HCT116 (cell line): ENCODE results near the gene INSYN1. TPM values are rescaled to one million over a fixed set of nuclear protein-coding genes. Genes with fewer than 3 reads are reported as not detected.

ENCODE experiments used
- ATAC-seq: fragments of 200-7000 bp; cut with Tn5 transposase; 2 replicates; pipeline ENCODE4 v1.9.1; 2020; ENCODE audit warnings: mild to moderate bottlenecking, moderate library complexity
- BruUV-seq: library from RNA; stranded (reverse); fragments of 400-500 nt; replicated peaks from 2 replicates; lab custom pipeline; 2021; lab: Mats Ljungman, UMichigan
- CTCF ChIA-PET: fragments of 300-600 bp; sonication (Branson Sonifier 250); formaldehyde crosslinking; loops from one replicate; lab custom pipeline; 2021; ENCODE audit warnings: antibody characterized with exemption; lab: Charles Lee
- POLR2A ChIA-PET: fragments of 300-600, 350-600 bp; sonication (Branson Sonifier 250); formaldehyde crosslinking; loops from one replicate; lab custom pipeline; 2021; ENCODE audit warnings: antibody characterized with exemption; lab: Charles Lee
- RAD21 ChIA-PET, 2 experiments: fragments of 300-600 bp; sonication (Branson Sonifier 250); formaldehyde crosslinking; loops; one replicate each; lab custom pipeline; 2023; ENCODE audit warnings: low total read pairs in 2 of 2; ENCODE audit not compliant: uncharacterized antibody in 2 of 2, unreplicated experiment in 2 of 2, low non-redundant PET in 1 of 2; lab: Charles Lee
- DNase-seq: peaks from one replicate; pipeline ENCODE4 v3.0.0-alpha.2; 2010; ENCODE audit warnings: low read depth, low spot score
- H2AFZ ChIP-seq: fragments of 200-600 bp; shearing (Covaris generic), sonication (generic); 2 replicates; pipeline ENCODE4 v1.6.1; 2017; ENCODE audit warnings: low read depth, mixed run types, mixed read lengths, antibody characterized with exemption, low read length; ENCODE audit not compliant: poor library complexity, severe bottlenecking
- H3K27ac ChIP-seq: 2 replicates; pipeline ENCODE4 v1.5.1; 2012; ENCODE audit warnings: low read depth, low read length
- H3K27me3 ChIP-seq: fragments of 200-600 bp; sonication (generic); 2 replicates; pipeline ENCODE4 v1.6.1; 2016; ENCODE audit warnings: mixed run types, low read length, mixed read lengths; ENCODE audit not compliant: insufficient read depth
- H3K36me3 ChIP-seq, 2 experiments: fragments of 200-500 bp in 1 of 2; fragments of 200-600 bp in 1 of 2; sonication (Bioruptor generic) in 1 of 2; sonication (generic) in 1 of 2; 2 replicates each; pipeline versions ENCODE4 v1.5.1 to v1.6.1; 2014 to 2016; ENCODE audit warnings: low read length in 2 of 2, inconsistent platforms in 1 of 2, mixed read lengths in 1 of 2, mixed run types in 1 of 2; ENCODE audit not compliant: insufficient read depth in 2 of 2, control insufficient read depth in 1 of 2
- H3K4me1 ChIP-seq, 2 experiments: fragments of 200-600 bp in 1 of 2; sonication (generic) in 1 of 2; 2 replicates each; pipeline versions ENCODE4 v1.5.1 to v1.6.1; 2012 to 2017; ENCODE audit warnings: low read length in 2 of 2, inconsistent platforms in 1 of 2, mild to moderate bottlenecking in 1 of 2, mixed read lengths in 1 of 2, mixed run types in 1 of 2, moderate library complexity in 1 of 2; ENCODE audit not compliant: insufficient read depth in 2 of 2, control insufficient read depth in 1 of 2
- H3K4me2 ChIP-seq: fragments of 200-600 bp; sonication (generic); 2 replicates; pipeline ENCODE4 v1.6.1; 2017; ENCODE audit warnings: mixed run types, low read length, mixed read lengths
- H3K4me3 ChIP-seq, 2 experiments: fragments of 200-600 bp in 1 of 2; sonication (generic) in 1 of 2; replicated peaks in 1 of 2; 2 replicates each; pipeline ENCODE4 v1.5.1; 2011 to 2016; ENCODE audit warnings: low read length in 2 of 2, control low read depth in 1 of 2, low read depth in 1 of 2, mild to moderate bottlenecking in 1 of 2, mixed read lengths in 1 of 2, mixed run types in 1 of 2
- H3K79me2 ChIP-seq: fragments of 200-600 bp; sonication (generic); 2 replicates; pipeline ENCODE4 v1.6.1; 2017; ENCODE audit warnings: mild to moderate bottlenecking, mixed run types, low read length, moderate library complexity, mixed read lengths; ENCODE audit not compliant: insufficient read depth
- H3K9ac ChIP-seq: fragments of 200-600 bp; sonication (generic); 2 replicates; pipeline ENCODE4 v1.6.1; 2016; ENCODE audit warnings: low read length, mixed read lengths
- H3K9me2 ChIP-seq: fragments of 200-600 bp; sonication (generic), shearing (Covaris generic); 2 replicates; pipeline ENCODE4 v1.6.1; 2017; ENCODE audit warnings: mixed run types, mild to moderate bottlenecking, moderate library complexity; ENCODE audit not compliant: insufficient read depth
- H3K9me3 ChIP-seq, 2 experiments: fragments of 200-500 bp in 1 of 2; fragments of 200-600 bp in 1 of 2; sonication (Bioruptor generic) in 1 of 2; sonication (generic) in 1 of 2; 2 replicates each; pipeline ENCODE4 v1.6.1; 2014 to 2017; ENCODE audit warnings: low read length in 2 of 2, mixed read lengths in 2 of 2, inconsistent platforms in 1 of 2, low read depth in 1 of 2, mild to moderate bottlenecking in 1 of 2, mixed run types in 1 of 2, moderate library complexity in 1 of 2; ENCODE audit not compliant: control insufficient read depth in 1 of 2, insufficient read depth in 1 of 2
- H4K20me1 ChIP-seq: fragments of 200-600 bp; sonication (generic), shearing (Covaris generic); 2 replicates; pipeline ENCODE4 v1.6.1; 2017; ENCODE audit warnings: mixed run types, mild to moderate bottlenecking, moderate library complexity; ENCODE audit not compliant: insufficient read depth
- CBX3 ChIP-seq: IDR thresholded peaks from 2 replicates; pipeline ENCODE4 v1.6.1; 2012; ENCODE audit warnings: low read depth
- SIN3A ChIP-seq: IDR thresholded peaks from 2 replicates; pipeline ENCODE4 v1.6.1; 2012; ENCODE audit warnings: low read depth
- SRF ChIP-seq: IDR thresholded peaks from 2 replicates; pipeline ENCODE4 v1.6.1; 2012; ENCODE audit warnings: low read depth
- YY1 ChIP-seq: IDR thresholded peaks from 2 replicates; pipeline ENCODE4 v1.6.1; 2011; ENCODE audit warnings: low read length, low read depth, moderate library complexity, mild to moderate bottlenecking; ENCODE audit not compliant: insufficient replicate concordance; ENCODE audit errors: extremely low read depth
- ZFX ChIP-seq: fragments of 450-650 bp; IDR thresholded peaks from 2 replicates; pipeline ENCODE4 v1.6.1; 2017
- intact Hi-C: fragments of 100-400 bp; cut with micrococcal nuclease; formaldehyde crosslinking; loops from 2 replicates; pipeline ENCODE4 v1.10.0; 2022
- total RNA-seq: library from RNA; stranded (reverse); gene quantifications from one replicate; pipeline ENCODE4 v1.2.1, GENCODE V29; 2021; ENCODE audit not compliant: unreplicated experiment
- TF ChIP-seq, protein P1 (sequence below), 3 experiments: fragments of 200-600 bp in 1 of 3; sonication (generic) in 1 of 3; IDR thresholded peaks in 2 of 3; conservative IDR thresholded peaks in 1 of 3; 2 replicates each; pipeline ENCODE4 v1.5.1; 2012 to 2017; ENCODE audit warnings: low read depth in 2 of 3, low read length in 2 of 3, antibody characterized with exemption in 1 of 3, borderline replicate concordance in 1 of 3, control low read depth in 1 of 3, mild to moderate bottlenecking in 1 of 3, mixed read lengths in 1 of 3, mixed run types in 1 of 3, moderate library complexity in 1 of 3; ENCODE audit not compliant: insufficient read depth in 1 of 3
- TF ChIP-seq, protein P2 (sequence below): IDR thresholded peaks from 2 replicates; pipeline ENCODE4 v1.6.1; 2012; ENCODE audit warnings: low read depth

Gene INSYN1
- total RNA-seq, 1 experiment from 2014 or later, result 2.0 TPM

DNA sequence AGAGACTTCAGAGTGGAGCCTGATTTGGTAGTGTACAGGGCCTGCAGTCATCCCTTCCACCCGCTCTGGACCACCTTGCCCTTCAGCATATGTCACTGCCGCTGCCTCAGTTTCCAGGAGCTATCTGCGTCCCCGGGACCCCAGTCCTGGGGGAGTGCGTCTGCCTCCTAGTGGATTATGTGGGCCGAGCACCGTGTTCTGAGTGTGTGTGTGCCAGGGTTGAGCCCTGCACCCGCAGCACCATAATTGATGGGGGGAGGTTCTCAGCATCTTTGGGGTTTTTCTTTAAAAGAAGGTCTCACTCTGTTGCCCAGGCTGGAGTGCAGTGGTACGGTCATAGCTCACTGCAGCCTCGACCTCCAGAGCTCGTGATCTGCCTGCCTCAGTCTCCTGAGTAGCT is 35.3 kb downstream of the INSYN1 start:
- Histone ChIP-seq H3K9me3 (no peaks in the 10 kb centered on the region), H3K9ac (no peak overlapping the region), H3K4me1 (no peaks in the 10 kb centered on the region), H3K27ac (no peak overlapping the region), H3K36me3 (peaks cover 0 to 4% of the 10 kb centered on the region in 2 experiments; a peak in 1 of 4 replicates), H3K9me2 (no peaks in the 10 kb centered on the region), H3K4me2 (no peak overlapping the region), H2AFZ (no peak overlapping the region), H3K27me3 (no peaks in the 10 kb centered on the region), H3K4me3 (no peak overlapping the region), H4K20me1 (no peaks in the 10 kb centered on the region), H3K79me2 (no peaks in the 10 kb centered on the region)
- ChIA-PET RAD21 (no interaction called here), CTCF (interaction anchor here (1.3 to 1.4 kb wide), 2 partner anchors 12 to 81 kb away, joined by 3 to 4 read pairs; no protein-coding TSS in a partner anchor), POLR2A (no interaction called here)
- peak; percentile 42; the same call in 1 of the 2 replicates for ATAC-seq
- no TSS peak for BruUV-seq
- intact Hi-C loops, result no loop called here
- DNase-seq, result no peak
- TF ChIP-seq, protein P1, sequence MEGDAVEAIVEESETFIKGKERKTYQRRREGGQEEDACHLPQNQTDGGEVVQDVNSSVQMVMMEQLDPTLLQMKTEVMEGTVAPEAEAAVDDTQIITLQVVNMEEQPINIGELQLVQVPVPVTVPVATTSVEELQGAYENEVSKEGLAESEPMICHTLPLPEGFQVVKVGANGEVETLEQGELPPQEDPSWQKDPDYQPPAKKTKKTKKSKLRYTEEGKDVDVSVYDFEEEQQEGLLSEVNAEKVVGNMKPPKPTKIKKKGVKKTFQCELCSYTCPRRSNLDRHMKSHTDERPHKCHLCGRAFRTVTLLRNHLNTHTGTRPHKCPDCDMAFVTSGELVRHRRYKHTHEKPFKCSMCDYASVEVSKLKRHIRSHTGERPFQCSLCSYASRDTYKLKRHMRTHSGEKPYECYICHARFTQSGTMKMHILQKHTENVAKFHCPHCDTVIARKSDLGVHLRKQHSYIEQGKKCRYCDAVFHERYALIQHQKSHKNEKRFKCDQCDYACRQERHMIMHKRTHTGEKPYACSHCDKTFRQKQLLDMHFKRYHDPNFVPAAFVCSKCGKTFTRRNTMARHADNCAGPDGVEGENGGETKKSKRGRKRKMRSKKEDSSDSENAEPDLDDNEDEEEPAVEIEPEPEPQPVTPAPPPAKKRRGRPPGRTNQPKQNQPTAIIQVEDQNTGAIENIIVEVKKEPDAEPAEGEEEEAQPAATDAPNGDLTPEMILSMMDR (IDR thresholded peaks at IDR 0.05 in 2 of 3, conservative IDR thresholded peaks at IDR 0.05 in 1 of 3; ENCODE audit: borderline replicate concordance in 1 of 3, insufficient read depth in 1 of 3, low read depth in 2 of 3, low read length in 2 of 3), result peak in 2 of 3 experiments; percentile 41 to 46; a peak in 4 of 6 replicates
- TF ChIP-seq CBX3, result no peak
- TF ChIP-seq, protein P2, sequence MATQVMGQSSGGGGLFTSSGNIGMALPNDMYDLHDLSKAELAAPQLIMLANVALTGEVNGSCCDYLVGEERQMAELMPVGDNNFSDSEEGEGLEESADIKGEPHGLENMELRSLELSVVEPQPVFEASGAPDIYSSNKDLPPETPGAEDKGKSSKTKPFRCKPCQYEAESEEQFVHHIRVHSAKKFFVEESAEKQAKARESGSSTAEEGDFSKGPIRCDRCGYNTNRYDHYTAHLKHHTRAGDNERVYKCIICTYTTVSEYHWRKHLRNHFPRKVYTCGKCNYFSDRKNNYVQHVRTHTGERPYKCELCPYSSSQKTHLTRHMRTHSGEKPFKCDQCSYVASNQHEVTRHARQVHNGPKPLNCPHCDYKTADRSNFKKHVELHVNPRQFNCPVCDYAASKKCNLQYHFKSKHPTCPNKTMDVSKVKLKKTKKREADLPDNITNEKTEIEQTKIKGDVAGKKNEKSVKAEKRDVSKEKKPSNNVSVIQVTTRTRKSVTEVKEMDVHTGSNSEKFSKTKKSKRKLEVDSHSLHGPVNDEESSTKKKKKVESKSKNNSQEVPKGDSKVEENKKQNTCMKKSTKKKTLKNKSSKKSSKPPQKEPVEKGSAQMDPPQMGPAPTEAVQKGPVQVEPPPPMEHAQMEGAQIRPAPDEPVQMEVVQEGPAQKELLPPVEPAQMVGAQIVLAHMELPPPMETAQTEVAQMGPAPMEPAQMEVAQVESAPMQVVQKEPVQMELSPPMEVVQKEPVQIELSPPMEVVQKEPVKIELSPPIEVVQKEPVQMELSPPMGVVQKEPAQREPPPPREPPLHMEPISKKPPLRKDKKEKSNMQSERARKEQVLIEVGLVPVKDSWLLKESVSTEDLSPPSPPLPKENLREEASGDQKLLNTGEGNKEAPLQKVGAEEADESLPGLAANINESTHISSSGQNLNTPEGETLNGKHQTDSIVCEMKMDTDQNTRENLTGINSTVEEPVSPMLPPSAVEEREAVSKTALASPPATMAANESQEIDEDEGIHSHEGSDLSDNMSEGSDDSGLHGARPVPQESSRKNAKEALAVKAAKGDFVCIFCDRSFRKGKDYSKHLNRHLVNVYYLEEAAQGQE, result no peak
- no peak for TF ChIP-seq SIN3A
- no peak for TF ChIP-seq YY1
- TF ChIP-seq SRF, result no peak
- no peak for TF ChIP-seq ZFX
